ENCODE results near the gene ZBTB49. TPM values are rescaled to one million over a fixed set of nuclear protein-coding genes. Genes with fewer than 3 reads are reported as not detected.

ZBTB49 gene
- total RNA-seq, 3 donors from 2014 or later (not counting 1 experiment from before 2014, with no cell fraction given) = 19.3 to 36.5 (median 30.0) TPM

- intact Hi-C loops (cut with micrococcal nuclease) = loop anchor here (1.0 kb wide), 1 partner anchor 10 kb away; no protein-coding TSS in a partner anchor
- TF ChIP-seq CTCF (IDR thresholded peaks at IDR 0.05) = no peak
- peak overlapping the region; percentile 91 for H3K4me3 Mint-ChIP-seq
- Histone ChIP-seq H3K36me3 (ENCODE audit: control insufficient read depth, insufficient read depth, low read length) (peaks cover 36% of the 10 kb centered on the region), H3K9me3 (ENCODE audit: control insufficient read depth, insufficient read depth, low read length) (no peaks in the 10 kb centered on the region), H3K27me3 (ENCODE audit: control insufficient read depth, insufficient read depth, low read length) (no peaks in the 10 kb centered on the region), H3K27ac (ENCODE audit: low read length) (peak overlapping the region; percentile 97), H3K4me3 (ENCODE audit: low read length) (no peak overlapping the region), H3K4me1 (ENCODE audit: control insufficient read depth, insufficient read depth, low read length) (peaks cover 43% of the 10 kb centered on the region)
- 39% methylated on average over 3 of the region's 4 CpGs for WGBS (ENCODE audit: insufficient coverage)
- H3K27me3 Mint-ChIP-seq (ENCODE audit: low read depth in 2 of 2) = no peaks in the 10 kb centered on the region
- DNase-seq (peak in 1 of 2 donors; percentile 42), ATAC-seq (peak in 2 of 3 donors; percentile 11 to 30)
- H3K4me1 Mint-ChIP-seq = peaks cover 63 to 79% of the 10 kb centered on the region in 2 donors
- peaks cover 34% of the 10 kb centered on the region for H3K36me3 Mint-ChIP-seq
- H3K9me3 Mint-ChIP-seq = no peaks in the 10 kb centered on the region
- H3K27ac Mint-ChIP-seq = peak overlapping the region; percentile 95 to 96
Measured at GRCh38 chr4:4270529-4270928, 19.5 kb upstream of the ZBTB49 start.

- WGBS (ENCODE audit: insufficient coverage) = 98% methylated on average over 10 of the region's 10 CpGs
- H3K36me3 ChIP-seq (ENCODE audit: control insufficient read depth, insufficient read depth, low read length) = peaks cover 41% of the 10 kb centered on the region
- H3K4me3 ChIP-seq (ENCODE audit: low read length) = no peak overlapping the region
- H3K9me3 ChIP-seq (ENCODE audit: control insufficient read depth, insufficient read depth, low read length) = no peaks in the 10 kb centered on the region
- TF ChIP-seq CTCF (IDR thresholded peaks at IDR 0.05) = no peak
- Mint-ChIP-seq H3K4me1 (peaks cover 49 to 66% of the 10 kb centered on the region in 2 donors), H3K27me3 (ENCODE audit: low read depth in 2 of 2) (no peaks in the 10 kb centered on the region), H3K36me3 (peaks cover 34% of the 10 kb centered on the region), H3K9me3 (no peaks in the 10 kb centered on the region), H3K4me3 (no peak overlapping the region), H3K27ac (peak overlapping the region; percentile 95 to 96)
- DNase-seq (no peak), ATAC-seq (no peak)
- H3K4me1 ChIP-seq (ENCODE audit: control insufficient read depth, insufficient read depth, low read length) = peaks cover 33% of the 10 kb centered on the region
- H3K27ac ChIP-seq (ENCODE audit: low read length) = peak overlapping the region; percentile 97
- no peaks in the 10 kb centered on the region for H3K27me3 ChIP-seq (ENCODE audit: control insufficient read depth, insufficient read depth, low read length)
- intact Hi-C loops (cut with micrococcal nuclease) = no loop called here
Measured at GRCh38 chr4:4271912-4272311, 18.1 kb upstream of the ZBTB49 start.

DNA sequence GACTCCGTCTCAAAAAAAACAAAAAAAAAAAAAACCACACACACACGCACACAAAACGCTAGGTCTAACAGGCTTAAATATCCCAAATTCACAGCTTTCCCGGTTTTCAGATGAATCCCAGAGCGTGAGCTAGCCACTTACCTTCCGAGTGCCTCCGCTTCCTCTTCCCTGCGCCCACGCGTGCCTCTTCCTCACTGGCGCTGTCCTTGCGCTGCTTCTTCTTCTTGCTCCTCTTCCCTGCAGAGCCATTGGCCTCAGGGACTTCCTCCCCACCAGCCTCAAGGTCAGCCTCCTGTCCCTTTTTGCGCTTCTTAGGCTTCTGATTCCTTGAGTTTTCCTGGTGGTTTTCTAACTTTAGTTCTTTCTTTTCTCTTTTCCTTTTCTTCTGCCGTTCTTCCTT is 15.8 kb upstream of the ZBTB49 start:
- H3K27me3 ChIP-seq (ENCODE audit: control insufficient read depth, insufficient read depth, low read length) = no peaks in the 10 kb centered on the region
- H3K27me3 Mint-ChIP-seq (ENCODE audit: low read depth in 2 of 2) = no peaks in the 10 kb centered on the region
- H3K4me3 Mint-ChIP-seq = no peak overlapping the region
- H3K27ac Mint-ChIP-seq = peak overlapping the region; percentile 62 to 95
- TF ChIP-seq CTCF (IDR thresholded peaks at IDR 0.05) = no peak
- H3K27ac ChIP-seq (ENCODE audit: low read length) = no peak overlapping the region
- H3K4me3 ChIP-seq (ENCODE audit: low read length) = no peak overlapping the region
- no peaks in the 10 kb centered on the region for H3K9me3 ChIP-seq (ENCODE audit: control insufficient read depth, insufficient read depth, low read length)
- peaks cover 40 to 54% of the 10 kb centered on the region in 2 donors for H3K4me1 Mint-ChIP-seq
- peaks cover 14% of the 10 kb centered on the region for H3K4me1 ChIP-seq (ENCODE audit: control insufficient read depth, insufficient read depth, low read length)
- WGBS (ENCODE audit: insufficient coverage) = 99% methylated on average over 13 of the region's 14 CpGs
- DNase-seq (no peak), ATAC-seq (no peak)
- no peaks in the 10 kb centered on the region for H3K9me3 Mint-ChIP-seq
- peaks cover 35% of the 10 kb centered on the region for H3K36me3 Mint-ChIP-seq
- H3K36me3 ChIP-seq (ENCODE audit: control insufficient read depth, insufficient read depth, low read length) = peaks cover 61% of the 10 kb centered on the region
- intact Hi-C loops (cut with micrococcal nuclease) = no loop called here

DNA sequence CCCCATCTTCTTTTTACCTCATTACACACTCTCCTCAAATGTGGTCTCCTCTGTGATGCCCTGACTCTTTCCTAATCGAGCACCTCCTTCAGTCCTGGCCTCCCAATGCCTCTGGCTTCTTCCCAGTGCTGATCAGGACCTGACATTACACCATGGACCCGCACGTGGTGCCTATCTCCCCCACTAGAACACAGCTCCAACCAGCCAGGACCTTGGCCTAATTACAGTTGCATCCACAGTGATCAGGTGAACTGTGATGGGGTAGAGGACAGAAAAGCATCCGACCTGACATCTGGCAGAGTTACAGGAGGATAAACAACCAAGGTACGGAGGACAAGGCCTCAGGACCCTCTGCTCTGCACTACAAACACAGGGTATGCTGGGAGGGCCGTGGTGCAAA is 12.5 kb upstream of the ZBTB49 start:
- peaks cover 80% of the 10 kb centered on the region for H3K36me3 ChIP-seq (ENCODE audit: control insufficient read depth, insufficient read depth, low read length)
- no peak for DNase-seq
- H3K27ac Mint-ChIP-seq = peak overlapping the region; percentile 32 to 42
- H3K27me3 Mint-ChIP-seq (ENCODE audit: low read depth in 2 of 2) = no peaks in the 10 kb centered on the region
- no peak overlapping the region for H3K4me3 Mint-ChIP-seq
- no peak for ATAC-seq
- WGBS (ENCODE audit: insufficient coverage) = 83% methylated on average over 6 of the region's 6 CpGs
- H3K4me1 Mint-ChIP-seq = peaks cover 22 to 32% of the 10 kb centered on the region in 2 donors
- TF ChIP-seq CTCF (IDR thresholded peaks at IDR 0.05) = no peak
- H3K36me3 Mint-ChIP-seq = peaks cover 44% of the 10 kb centered on the region
- no peaks in the 10 kb centered on the region for H3K9me3 Mint-ChIP-seq
- no peaks in the 10 kb centered on the region for H3K4me1 ChIP-seq (ENCODE audit: control insufficient read depth, insufficient read depth, low read length)
- intact Hi-C loops (cut with micrococcal nuclease) = no loop called here
- H3K9me3 ChIP-seq (ENCODE audit: control insufficient read depth, insufficient read depth, low read length) = no peaks in the 10 kb centered on the region
- no peaks in the 10 kb centered on the region for H3K27me3 ChIP-seq (ENCODE audit: control insufficient read depth, insufficient read depth, low read length)
- H3K4me3 ChIP-seq (ENCODE audit: low read length) = no peak overlapping the region
- H3K27ac ChIP-seq (ENCODE audit: low read length) = no peak overlapping the region

Measured in natural killer cell (primary cell).